Umbilical cord (tissue), 2 donors: ENCODE data around the gene TMEM119. TPM values are rescaled to one million over a fixed set of nuclear protein-coding genes. Genes with fewer than 3 reads are reported as not detected.
"Not testable (repeated sequence)": the region's sequence is repeated elsewhere in the genome, so short reads cannot be mapped to it uniquely, and the experiment has no call there.

Experiments used
- DNase-seq: peaks from one replicate; pipeline ENCODE4 v3.0.0-alpha.2; 2015; ENCODE audit warnings: low spot score
- total RNA-seq: library from RNA; depleted of rRNA; stranded (reverse); fragments of >200 nt; gene quantifications from one replicate; pipeline ENCODE4 v1.2.3, GENCODE V29; 2014; ENCODE audit warnings: low replicate concordance; ENCODE audit not compliant: insufficient read depth

Gene TMEM119
- total RNA-seq, 1 donor from 2014 or later, result 85.0 TPM

GRCh38 chr12:108602976-108603704 lies 5.3 kb upstream of the TMEM119 start:
- DNase-seq, result no peak

GRCh38 chr12:108602209-108602705 lies 4.4 kb upstream of the TMEM119 start:
- DNase-seq, result no peak

- no peak for DNase-seq
Observed at GRCh38 chr12:108600702-108601007, 2.8 kb upstream of the TMEM119 start.

- DNase-seq, result no peak
Observed at GRCh38 chr12:108599948-108600701, 2.2 kb upstream of the TMEM119 start.

- DNase-seq, result no peak
Observed at GRCh38 chr12:108599541-108599940, 1.7 kb upstream of the TMEM119 start.

GRCh38 chr12:108598553-108599250 lies 818 bp upstream of the TMEM119 start:
- no peak for DNase-seq

GRCh38 chr12:108596854-108597558 lies 878 bp downstream of the TMEM119 start:
- no peak for DNase-seq

- peak; percentile 33 for DNase-seq
Observed at GRCh38 chr12:108595711-108596647, 1.9 kb downstream of the TMEM119 start.

GRCh38 chr12:108594960-108595710 lies 2.7 kb downstream of the TMEM119 start:
- DNase-seq, result no peak

- no peak for DNase-seq
Observed at GRCh38 chr12:108594323-108594903, 3.5 kb downstream of the TMEM119 start.

- no peak for DNase-seq
Observed at GRCh38 chr12:108592033-108592909, 5.6 kb downstream of the TMEM119 start.

GRCh38 chr12:108591267-108591980 lies 6.5 kb downstream of the TMEM119 start:
- DNase-seq, result no peak

GRCh38 chr12:108590463-108590862 lies 7.4 kb downstream of the TMEM119 start:
- DNase-seq, result not testable (repeated sequence)

- DNase-seq, result no peak
Observed at GRCh38 chr12:108589840-108590229, 8.0 kb downstream of the TMEM119 start.

- DNase-seq, result peak; percentile 82
Observed at GRCh38 chr12:108589028-108589839, 8.7 kb downstream of the TMEM119 start.

GRCh38 chr12:108587826-108588225 lies 10.1 kb downstream of the TMEM119 start:
- DNase-seq, result no peak

- DNase-seq, result no peak
Observed at GRCh38 chr12:108586306-108586705, 11.6 kb downstream of the TMEM119 start.
